Fibroblast of the aortic adventitia (primary cell): ENCODE results near the gene THRAP3. TPM values are rescaled to one million over a fixed set of nuclear protein-coding genes. Genes with fewer than 3 reads are reported as not detected.

ENCODE experiments used
- DNase-seq: peaks from one replicate; pipeline ENCODE4 v3.0.0-alpha.2; 2010; ENCODE audit warnings: low read depth
- H3K4me3 ChIP-seq: 2 replicates; pipeline ENCODE4 v1.5.1; 2011; ENCODE audit warnings: low read depth, mild to moderate bottlenecking, control low read depth, low read length, moderate library complexity
- total RNA-seq: library from RNA; depleted of rRNA; stranded (reverse); fragments of >200 nt; gene quantifications from 2 replicates; pipeline ENCODE4 v1.2.3, GENCODE V29; 2012; ENCODE audit warnings: low replicate concordance
- TF ChIP-seq, protein P1 (sequence below): IDR thresholded peaks from 2 replicates; pipeline ENCODE4 v1.5.1; 2011; ENCODE audit warnings: mild to moderate bottlenecking, low read length, control low read depth, inconsistent platforms; ENCODE audit not compliant: insufficient read depth

The THRAP3 gene
- total RNA-seq, 1 donor: 130 TPM

DNA sequence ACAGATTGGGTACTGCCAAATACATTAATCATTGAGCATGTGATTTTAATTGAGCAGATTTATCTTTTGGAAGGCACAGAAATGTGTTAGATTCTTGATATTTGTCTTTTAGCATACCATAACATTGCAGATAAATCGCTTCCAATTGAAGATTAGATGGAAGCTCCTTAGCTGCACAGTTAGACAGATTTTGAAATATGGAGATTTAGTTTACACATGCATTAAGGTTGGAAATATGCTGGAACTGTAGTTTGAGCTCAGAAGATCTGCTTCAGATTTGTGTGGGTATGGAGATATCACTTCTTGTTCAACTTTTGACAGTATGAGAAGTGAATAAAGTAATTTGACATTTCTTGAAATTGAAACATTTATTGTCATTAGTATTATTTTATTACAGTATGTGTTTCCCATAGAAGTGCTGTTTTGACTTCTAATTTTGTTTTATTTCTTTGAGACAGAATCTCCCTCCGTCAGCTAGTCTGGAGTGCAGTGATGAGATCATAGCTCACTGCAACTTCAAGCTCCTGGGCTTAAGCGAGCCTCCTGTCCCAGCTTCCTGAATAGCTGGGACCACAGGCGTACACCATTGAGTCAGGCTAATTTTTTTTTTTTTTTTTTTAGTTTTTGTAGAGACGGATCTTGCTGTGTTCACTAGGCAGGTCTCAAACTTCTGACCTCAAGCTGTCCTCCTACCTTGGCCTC, 29.1 kb downstream of the THRAP3 start:
- TF ChIP-seq, protein P1, sequence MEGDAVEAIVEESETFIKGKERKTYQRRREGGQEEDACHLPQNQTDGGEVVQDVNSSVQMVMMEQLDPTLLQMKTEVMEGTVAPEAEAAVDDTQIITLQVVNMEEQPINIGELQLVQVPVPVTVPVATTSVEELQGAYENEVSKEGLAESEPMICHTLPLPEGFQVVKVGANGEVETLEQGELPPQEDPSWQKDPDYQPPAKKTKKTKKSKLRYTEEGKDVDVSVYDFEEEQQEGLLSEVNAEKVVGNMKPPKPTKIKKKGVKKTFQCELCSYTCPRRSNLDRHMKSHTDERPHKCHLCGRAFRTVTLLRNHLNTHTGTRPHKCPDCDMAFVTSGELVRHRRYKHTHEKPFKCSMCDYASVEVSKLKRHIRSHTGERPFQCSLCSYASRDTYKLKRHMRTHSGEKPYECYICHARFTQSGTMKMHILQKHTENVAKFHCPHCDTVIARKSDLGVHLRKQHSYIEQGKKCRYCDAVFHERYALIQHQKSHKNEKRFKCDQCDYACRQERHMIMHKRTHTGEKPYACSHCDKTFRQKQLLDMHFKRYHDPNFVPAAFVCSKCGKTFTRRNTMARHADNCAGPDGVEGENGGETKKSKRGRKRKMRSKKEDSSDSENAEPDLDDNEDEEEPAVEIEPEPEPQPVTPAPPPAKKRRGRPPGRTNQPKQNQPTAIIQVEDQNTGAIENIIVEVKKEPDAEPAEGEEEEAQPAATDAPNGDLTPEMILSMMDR: no peak
- DNase-seq: peak; percentile 55

DNA sequence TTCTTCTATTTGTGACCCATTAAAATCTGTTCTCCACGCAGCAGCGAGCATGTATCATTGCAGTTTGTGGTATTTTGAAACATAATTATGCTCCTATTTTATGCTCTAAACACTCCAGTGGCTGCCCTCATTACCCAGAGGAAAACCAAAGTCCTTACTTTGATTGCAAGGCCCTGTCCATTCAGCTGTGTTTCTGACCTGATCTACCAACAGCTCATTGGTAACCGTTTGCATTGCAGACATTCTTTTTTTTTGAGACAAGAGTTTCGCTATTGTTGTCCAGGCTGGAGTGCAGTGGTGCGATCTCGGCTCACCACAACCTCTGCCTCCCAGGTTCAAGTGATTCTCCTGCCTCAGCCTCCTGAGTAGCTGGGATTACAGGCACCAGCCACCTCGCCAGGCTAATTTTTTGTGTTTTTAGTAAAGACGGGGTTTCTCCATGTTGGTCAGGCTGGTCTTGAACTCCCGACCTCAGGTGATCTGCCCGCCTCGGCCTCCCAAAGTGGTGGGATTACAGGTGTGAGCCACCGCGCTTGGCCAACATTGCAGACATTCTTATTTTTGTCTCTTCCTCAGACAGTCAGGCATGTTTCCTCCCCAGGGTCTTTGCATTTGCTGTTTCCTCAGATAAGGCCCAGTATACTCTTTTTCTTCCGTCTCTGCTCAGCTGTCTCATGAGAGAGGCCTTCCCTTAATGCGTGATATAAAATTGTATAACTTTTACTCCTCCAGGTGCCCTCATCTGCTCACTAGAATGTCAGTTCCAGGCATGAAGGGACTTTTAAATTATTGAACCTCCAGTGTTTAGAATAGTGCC, 32.5 kb downstream of the THRAP3 start:
- TF ChIP-seq, protein P1: no peak
- no peak for DNase-seq
- no peak overlapping the region for H3K4me3 ChIP-seq

More for the DNA sequence above, 29.1 kb downstream of the THRAP3 start:
- H3K4me3 ChIP-seq: no peak overlapping the region

DNA sequence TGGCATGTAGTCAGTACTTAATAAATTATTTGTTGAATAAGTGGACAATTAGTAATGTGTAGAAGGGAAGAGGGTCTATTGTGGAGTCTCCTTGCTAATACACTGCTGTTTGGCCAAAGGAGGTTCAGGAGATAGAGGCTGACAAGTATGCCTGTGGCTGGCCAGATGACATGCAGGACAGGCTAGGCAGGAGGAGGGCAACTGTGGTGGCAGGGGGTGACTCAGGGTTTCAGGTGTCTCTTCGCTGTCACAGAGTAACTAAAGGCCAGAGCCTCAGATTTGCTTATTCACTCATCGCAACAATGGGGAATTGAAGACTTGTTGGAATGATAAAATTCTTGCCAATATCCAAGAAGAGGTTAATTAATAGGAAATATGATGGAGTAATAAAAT, 33.1 kb downstream of the THRAP3 start:
- TF ChIP-seq, protein P1: no peak
- DNase-seq: no peak
- H3K4me3 ChIP-seq: no peak overlapping the region

DNA sequence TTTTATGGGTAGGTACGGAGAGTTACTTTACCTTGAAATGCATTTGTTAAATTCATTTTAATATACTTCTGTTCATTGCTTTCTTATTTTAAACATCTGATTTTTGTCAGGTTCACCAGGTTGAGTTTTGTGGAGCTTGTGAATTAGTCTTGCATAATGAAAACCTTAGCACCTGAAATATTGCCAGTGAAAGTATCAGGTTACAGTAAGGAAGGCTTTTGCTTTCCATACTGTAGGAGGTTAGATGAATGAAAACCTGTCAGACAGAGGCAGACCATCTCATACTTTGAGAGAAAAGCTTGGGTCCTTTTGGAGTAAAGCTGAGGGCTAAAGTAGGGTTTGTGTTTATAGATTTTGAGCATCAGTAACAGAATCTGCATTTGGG, 34.7 kb downstream of the THRAP3 start:
- TF ChIP-seq, protein P1: no peak
- peak; percentile 38 for DNase-seq
- no peak overlapping the region for H3K4me3 ChIP-seq

DNA sequence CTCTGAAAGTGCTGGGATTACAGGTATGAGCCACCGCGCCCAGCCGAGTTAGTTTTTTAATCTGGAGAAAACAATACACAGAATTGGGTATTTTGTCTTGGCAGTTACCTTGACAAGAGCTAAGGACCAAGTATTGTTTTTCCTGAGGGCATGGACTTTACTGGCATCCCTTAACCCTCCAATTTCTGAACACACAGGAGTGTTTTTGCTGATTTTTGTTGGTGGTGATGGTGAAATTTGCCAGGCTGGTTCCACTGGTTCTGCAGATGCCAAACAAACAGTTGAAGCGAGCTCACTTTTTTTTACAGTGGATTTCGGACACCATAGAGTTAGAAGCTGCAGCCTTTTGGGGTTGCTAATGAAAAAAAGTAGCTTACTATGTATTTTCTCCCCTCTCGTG, 44.7 kb downstream of the THRAP3 start:
- no peak for DNase-seq
- TF ChIP-seq, protein P1: no peak
- H3K4me3 ChIP-seq: no peak overlapping the region

DNA sequence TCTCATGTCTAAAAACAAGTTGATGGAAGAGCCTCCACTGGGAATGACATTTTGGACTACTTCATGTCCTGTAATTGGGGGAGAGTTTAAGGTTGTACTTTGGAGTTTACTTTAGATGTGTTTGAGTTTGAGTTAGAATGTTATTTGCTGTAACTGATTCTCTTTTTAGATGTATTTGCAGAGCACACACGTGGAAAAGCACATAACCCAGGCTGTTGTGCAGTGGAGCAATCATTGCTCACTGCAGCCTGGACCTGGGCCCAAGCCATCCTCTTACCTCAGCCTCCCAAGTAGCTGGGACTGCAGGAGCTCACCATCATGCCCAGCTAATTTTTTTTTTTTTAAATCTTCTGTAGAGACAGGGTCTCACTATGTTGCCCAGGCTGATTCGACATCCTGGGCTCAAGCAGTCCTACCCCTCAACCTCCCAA, 45.2 kb downstream of the THRAP3 start:
- no peak overlapping the region for H3K4me3 ChIP-seq
- peak; percentile 33 for DNase-seq
- TF ChIP-seq, protein P1: no peak
